GM10248 (cell line): ENCODE data around the gene ZDHHC24.
A peak's percentile ranks its signal among the peaks of the same experiment; 100 is the strongest.
"Not testable (repeated sequence)": the region's sequence is repeated elsewhere in the genome, so short reads cannot be mapped to it uniquely, and the experiment has no call there.

Experiments used
- CTCF ChIA-PET: fragments of 300-600 bp; sonication (Branson Sonifier 250); formaldehyde crosslinking; extraction: SDS; loops from one replicate; lab custom pipeline; 2021; ENCODE audit warnings: antibody characterized with exemption; lab: Yijun Ruan, JAX
- POLR2A ChIA-PET: fragments of 350-650 bp; sonication (Branson Sonifier 250); formaldehyde crosslinking; extraction: SDS; loops from one replicate; lab custom pipeline; 2020; ENCODE audit warnings: antibody characterized with exemption; lab: Yijun Ruan, JAX
- DNase-seq: peaks from one replicate; pipeline ENCODE4 v3.0.0; 2012; ENCODE audit errors: extremely low spot score
- CTCF ChIP-seq: IDR thresholded peaks from 2 replicates; pipeline ENCODE4 v1.5.1; 2012; ENCODE audit warnings: mild to moderate bottlenecking, low read depth; ENCODE audit errors: extremely low read depth, missing control alignments, control extremely low read depth

The ZDHHC24 gene

DNA sequence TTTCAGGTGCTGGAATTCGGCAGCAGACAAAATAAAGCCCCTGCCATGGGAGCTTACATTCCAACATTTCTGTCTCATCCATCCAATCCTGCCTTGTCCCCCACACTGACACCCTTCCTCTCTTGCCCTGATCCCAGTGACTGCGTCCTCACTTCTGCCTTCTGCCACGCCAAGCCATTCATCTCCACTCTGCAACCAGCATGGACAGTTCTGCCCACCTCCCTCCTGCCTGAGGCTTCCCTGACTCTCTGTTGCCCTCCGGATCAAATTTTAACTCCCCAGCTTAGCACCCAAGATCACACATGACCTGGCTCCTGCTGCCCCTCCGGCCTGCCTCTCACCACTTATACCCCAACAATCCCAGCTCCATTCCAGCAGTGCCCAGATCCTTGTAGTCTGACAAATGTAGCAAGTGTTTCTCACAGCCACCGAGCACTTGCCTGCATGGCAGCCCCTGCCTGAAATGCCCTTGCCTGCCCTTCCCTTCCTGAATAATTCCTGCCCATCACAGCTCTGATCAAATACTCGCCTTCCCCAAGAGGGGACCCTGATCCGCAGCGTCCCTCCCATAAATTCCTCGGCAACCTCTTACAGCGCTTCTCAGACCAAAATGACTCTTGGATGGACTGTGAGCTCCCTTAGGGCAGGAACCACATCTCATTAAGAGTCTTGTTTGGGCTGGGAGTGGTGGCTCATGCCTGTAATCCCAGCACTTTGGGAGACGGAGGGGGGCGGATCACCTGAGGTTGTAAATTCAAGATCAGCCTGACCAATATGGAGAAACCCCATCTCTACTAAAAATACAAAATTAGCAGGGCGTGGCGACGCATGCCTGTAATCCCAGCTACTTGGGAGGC, 3.2 kb upstream of the ZDHHC24 start:
- ChIA-PET CTCF (no interaction called here), POLR2A (interaction anchor here (0.7 kb wide), 1 partner anchor 478 kb away, joined by 4 read pairs; no protein-coding TSS in a partner anchor)
- TF ChIP-seq CTCF: no peak
- no peak for DNase-seq

DNA sequence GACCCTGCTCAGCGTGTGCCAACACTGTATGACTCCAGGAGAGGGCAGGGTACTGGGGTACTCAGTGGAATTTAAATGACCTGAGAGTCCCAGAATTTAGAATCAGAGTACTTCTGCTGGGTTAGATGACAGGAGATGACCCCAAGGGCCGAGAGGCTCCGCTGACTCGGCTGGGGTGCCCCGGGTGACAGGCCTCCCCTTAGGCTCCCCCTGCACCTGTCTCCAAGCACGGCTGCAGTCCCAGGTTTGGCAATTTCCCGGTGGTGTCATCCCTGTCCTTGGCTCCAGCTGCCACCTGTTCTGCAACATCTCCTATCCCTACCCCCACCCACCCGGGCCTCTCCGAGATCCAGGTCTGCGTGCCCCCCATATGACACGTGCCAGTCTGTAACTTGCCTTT, 2.2 kb upstream of the ZDHHC24 start:
- no peak for DNase-seq
- ChIA-PET POLR2A (no interaction called here), CTCF (no interaction called here)
- no peak for TF ChIP-seq CTCF

DNA sequence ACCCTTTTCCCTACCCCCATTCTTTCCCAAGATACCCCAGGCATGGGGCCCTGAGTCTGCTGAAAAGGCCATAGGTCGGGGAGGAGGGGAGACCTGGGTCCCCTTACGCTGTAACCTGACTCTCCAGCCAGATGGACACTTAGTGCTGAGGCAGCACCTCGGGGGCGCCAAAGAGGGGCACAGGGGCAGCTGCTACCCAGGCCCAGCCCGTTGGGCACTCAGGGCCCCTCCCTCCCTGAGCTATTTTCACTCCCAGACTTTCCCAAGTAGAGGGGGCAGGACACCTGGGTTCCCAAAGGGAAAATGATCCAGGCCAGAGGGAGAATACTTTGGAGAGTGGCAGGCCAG, 1.8 kb upstream of the ZDHHC24 start:
- ChIA-PET CTCF (interaction anchor here (2.1 kb wide), 1 partner anchor 131 kb away, joined by 8 read pairs; the partner anchor contains the start of gene RBM4B), POLR2A (no interaction called here)
- DNase-seq: no peak
- TF ChIP-seq CTCF: no peak

DNA sequence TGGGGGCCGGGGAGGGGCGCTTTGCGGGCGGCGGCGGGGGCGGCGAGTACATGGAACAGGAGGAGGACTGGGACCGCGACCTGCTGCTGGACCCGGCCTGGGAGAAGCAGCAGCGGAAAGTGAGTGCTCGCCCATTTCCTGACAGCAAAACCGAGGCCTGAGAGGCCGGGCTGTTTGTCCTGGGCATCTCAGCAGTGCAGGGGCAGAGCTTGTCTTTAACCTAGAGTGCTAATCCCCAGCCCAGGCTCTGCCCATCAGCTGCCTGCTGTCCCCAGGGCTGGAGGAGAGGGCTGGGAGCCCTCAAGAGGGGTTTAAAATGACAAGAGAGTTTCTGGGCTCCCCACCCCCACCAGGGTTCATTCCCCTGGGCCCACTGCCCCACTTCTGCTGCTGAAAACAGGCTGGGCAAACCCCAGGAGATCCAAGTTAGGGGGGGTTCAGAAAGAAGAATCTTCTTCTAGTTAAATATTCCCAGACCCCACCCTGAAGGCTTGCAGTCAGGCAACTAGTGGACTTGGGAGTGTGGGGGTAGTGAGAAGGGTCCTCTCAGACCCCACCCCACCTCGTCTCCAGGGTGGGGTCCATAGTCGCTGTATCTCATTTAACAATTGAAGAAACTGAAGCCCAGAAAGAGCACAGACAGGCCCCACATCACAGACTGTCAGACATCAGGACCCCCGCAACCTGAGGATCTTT, 1.3 kb upstream of the ZDHHC24 start:
- no peak for DNase-seq
- CTCF ChIA-PET: interaction anchor here (1.1 to 2.1 kb wide), 5 partner anchors 14 to 161 kb away, joined by 3 to 8 read pairs (median 5); partner anchors contain the start of genes DPP3 and RBM4B
- no peak for TF ChIP-seq CTCF
- POLR2A ChIA-PET: interaction anchor here (1.4 kb wide), 1 partner anchor 92 kb away, joined by 5 read pairs; the partner anchor contains the start of gene RBM4

- CTCF ChIA-PET: interaction anchor here (1.1 to 2.1 kb wide), 7 partner anchors 13 to 160 kb away, joined by 3 to 8 read pairs (median 5); partner anchors contain the start of genes DPP3 and RBM4B
Observed at GRCh38 chr11:66546368-66546965, 619 bp upstream of the ZDHHC24 start, which contains the start of gene ACTN3. TSS of gene ACTN3 (plus strand) at chr11:66546903. CDS start at chr11:66546938, 35 bp downstream.

GRCh38 chr11:66544952-66545351, 896 bp downstream of the ZDHHC24 start:
- DNase-seq: not testable (repeated sequence)
- ChIA-PET POLR2A (interaction anchor here (0.6 to 1.9 kb wide), 2 partner anchors 79 to 133 kb away, joined by 3 to 7 read pairs; partner anchors contain the start of gene RBM4B), CTCF (interaction anchor here (1.5 to 2.2 kb wide), 2 partner anchors 130 to 133 kb away, joined by 4 to 8 read pairs; partner anchors contain the start of gene RBM4B)

More at GRCh38 chr11:66546368-66546965, 619 bp upstream of the ZDHHC24 start, which contains the start of gene ACTN3:
- TF ChIP-seq CTCF: no peak
- POLR2A ChIA-PET: interaction anchor here (0.8 to 1.9 kb wide), 5 partner anchors 13 to 132 kb away, joined by 3 to 7 read pairs (median 4); partner anchors contain the start of genes CTSF, RBM4 and RBM4B
- DNase-seq: peak; percentile 53
